B cell (primary cell): ENCODE measurements around the gene CPSF4L. TPM values are rescaled to one million over a fixed set of nuclear protein-coding genes. Genes with fewer than 3 reads are reported as not detected.

ENCODE experiments used
- ATAC-seq: fragments of 200-7000 bp; cut with Tn5 transposase; one replicate; pipeline ENCODE4 v1.10.0; 2021; ENCODE audit warnings: low read depth, mild to moderate bottlenecking, moderate number of reproducible peaks, moderate library complexity
- CTCF ChIA-PET: fragments of 350-600 bp; sonication (Branson Sonifier 250); formaldehyde crosslinking; loops from one replicate; lab custom pipeline; 2021; ENCODE audit warnings: antibody characterized with exemption, inconsistent platforms; lab: Charles Lee
- POLR2A ChIA-PET: fragments of 350-600 bp; sonication (Branson Sonifier 250); formaldehyde crosslinking; loops from one replicate; lab custom pipeline; 2021; ENCODE audit warnings: antibody characterized with exemption; lab: Charles Lee
- DNase-seq: peaks from one replicate; pipeline ENCODE4 v3.0.0; 2013
- H2AFZ ChIP-seq: 2 replicates; pipeline ENCODE4 v1.6.1; 2012; ENCODE audit warnings: mild to moderate bottlenecking, low read depth, low read length; ENCODE audit not compliant: insufficient read depth, poor library complexity, severe bottlenecking
- H3K27ac ChIP-seq, 2 donors: 1 replicate in 1 of 2; 2 replicates in 1 of 2; pipeline ENCODE4 v1.5.1; 2012 to 2013; ENCODE audit warnings: low read length in 2 of 2, mild to moderate bottlenecking in 2 of 2, moderate library complexity in 1 of 2
- H3K27me3 ChIP-seq, 4 experiments: fragments of 200-600 bp in 1 of 4; sonication (generic) in 1 of 4; replicated peaks in 1 of 4; 1 replicate in 2 of 4; 2 replicates in 2 of 4; pipeline versions ENCODE4 v1.6.1 to v1.7.0; 2013 to 2016; ENCODE audit warnings: low read length in 3 of 4, mild to moderate bottlenecking in 2 of 4, mixed read lengths in 1 of 4, moderate library complexity in 1 of 4; ENCODE audit not compliant: insufficient read depth in 4 of 4, control insufficient read depth in 3 of 4; ENCODE audit errors: control extremely low read depth in 1 of 4
- H3K36me3 ChIP-seq, 2 experiments: replicated peaks in 1 of 2; 1 replicate in 1 of 2; 2 replicates in 1 of 2; pipeline versions ENCODE4 v1.6.1 to v1.7.1; 2013; ENCODE audit warnings: low read length in 1 of 2; ENCODE audit not compliant: insufficient read depth in 2 of 2, control insufficient read depth in 1 of 2; ENCODE audit errors: control extremely low read depth in 1 of 2, extremely low read depth in 1 of 2
- H3K4me1 ChIP-seq, 2 donors: fragments of 200-600 bp in 1 of 2; sonication (generic) in 1 of 2; 1 replicate in 1 of 2; 2 replicates in 1 of 2; pipeline versions ENCODE4 v1.5.1 to v1.6.1; 2013 to 2017; ENCODE audit warnings: low read length in 2 of 2; ENCODE audit not compliant: control insufficient read depth in 2 of 2, insufficient read depth in 2 of 2
- H3K4me2 ChIP-seq: replicated peaks from 2 replicates; pipeline ENCODE3; 2012; ENCODE audit warnings: mild to moderate bottlenecking, low read depth, low read length; ENCODE audit not compliant: poor library complexity, severe bottlenecking
- H3K4me3 ChIP-seq, 5 experiments: fragments of 200-600 bp in 1 of 5; sonication (generic) in 1 of 5; 1 replicate in 3 of 5; 2 replicates in 2 of 5; pipeline versions ENCODE4 v1.5.1 to v1.7.0; 2011 to 2016; ENCODE audit warnings: low read length in 4 of 5, mild to moderate bottlenecking in 4 of 5, low read depth in 2 of 5, control low read depth in 1 of 5, moderate library complexity in 1 of 5; ENCODE audit not compliant: insufficient read depth in 1 of 5; ENCODE audit errors: control extremely low read depth in 1 of 5, extremely low read depth in 1 of 5
- H3K79me2 ChIP-seq: fragments of 200-600 bp; sonication (generic); one replicate; pipeline ENCODE4 v1.6.0; 2016; ENCODE audit warnings: low read length; ENCODE audit not compliant: control insufficient read depth, insufficient read depth
- H3K9ac ChIP-seq: fragments of 200-600 bp; sonication (generic); 2 replicates; pipeline ENCODE4 v1.6.1; 2017; ENCODE audit warnings: mild to moderate bottlenecking, low read length, moderate library complexity
- H3K9me3 ChIP-seq, 3 donors: one replicate each; pipeline versions ENCODE4 v1.6.1 to v1.7.1; 2013; ENCODE audit warnings: low read length in 2 of 3; ENCODE audit not compliant: control insufficient read depth in 2 of 3, insufficient read depth in 1 of 3; ENCODE audit errors: control extremely low read depth in 1 of 3
- H4K20me1 ChIP-seq: 2 replicates; pipeline ENCODE4 v1.6.0; 2012; ENCODE audit warnings: mild to moderate bottlenecking, low read length; ENCODE audit not compliant: insufficient read depth, control insufficient read depth, poor library complexity, severe bottlenecking
- H3K27ac Mint-ChIP-seq: one replicate; pipeline ENCODE4 v1.8.0; 2021; ENCODE audit warnings: mixed read lengths
- H3K27me3 Mint-ChIP-seq: one replicate; pipeline ENCODE4 v1.8.0; 2021; ENCODE audit warnings: mixed read lengths
- H3K4me1 Mint-ChIP-seq: one replicate; pipeline ENCODE4 v1.8.0; 2021; ENCODE audit warnings: mixed read lengths
- H3K4me3 Mint-ChIP-seq: one replicate; pipeline ENCODE4 v1.8.0; 2021; ENCODE audit warnings: mixed read lengths
- H3K9me3 Mint-ChIP-seq: one replicate; pipeline ENCODE4 v1.8.0; 2022; ENCODE audit warnings: mixed read lengths; ENCODE audit not compliant: insufficient read depth
- CTCF ChIP-seq: fragments of 200-600 bp; IDR thresholded peaks from one replicate; pipeline ENCODE4 v1.8.0; 2022; ENCODE audit warnings: antibody characterized with exemption, mild to moderate bottlenecking
- EZH2 ChIP-seq: IDR thresholded peaks from 2 replicates; pipeline ENCODE4 v1.6.1; 2012; ENCODE audit warnings: borderline replicate concordance, low read depth, mild to moderate bottlenecking, moderate library complexity, low read length; ENCODE audit not compliant: insufficient read depth, poor library complexity, severe bottlenecking
- WGBS: methylation state at CpG from one replicate; pipeline ENCODE4 v1.1.5; 2013; ENCODE audit warnings: missing lambda C conversion rate; ENCODE audit not compliant: insufficient coverage; 5-methylcytosine and 5-hydroxymethylcytosine counted together
- intact Hi-C: fragments of 100-400 bp; cut with micrococcal nuclease; formaldehyde crosslinking; loops from one replicate; pipeline ENCODE4 v1.10.0; 2022
- polyA plus RNA-seq: library from polyadenylated mRNA; depleted of rRNA; stranded (reverse); fragments of >200 nt; gene quantifications from 2 replicates; pipeline ENCODE4 v1.2.3, GENCODE V29; 2012
- total RNA-seq, 2 donors: library from RNA; stranded (reverse); fragments of 120-200 nt in 1 of 2; gene quantifications; 1 replicate in 1 of 2; 2 replicates in 1 of 2; pipeline versions ENCODE4 v1.2.3 to v1.2.4, GENCODE V29; 2013 to 2022

The CPSF4L gene
- total and polyA plus RNA-seq, 2 donors (not counting 1 experiment from before 2014, with no cell fraction given): not detected

- H4K20me1 ChIP-seq: peaks cover 5% of the 10 kb centered on the region
- Mint-ChIP-seq H3K4me1 (peaks cover 57% of the 10 kb centered on the region), H3K27ac (no peak overlapping the region), H3K4me3 (peak overlapping the region; percentile 0), H3K9me3 (no peaks in the 10 kb centered on the region), H3K27me3 (no peaks in the 10 kb centered on the region)
- no CpG with 5 or more reads among the region's 2 CpGs for WGBS
- H3K4me2 ChIP-seq: no peak overlapping the region
- ChIA-PET POLR2A (no interaction called here), CTCF (interaction anchor here (1.3 to 1.8 kb wide), 2 partner anchors 140 to 503 kb away, joined by 4 read pairs; no protein-coding TSS in a partner anchor)
- no peaks in the 10 kb centered on the region for H3K9me3 ChIP-seq
- ATAC-seq (no peak), DNase-seq (no peak)
- intact Hi-C loops: no loop called here
- H3K36me3 ChIP-seq: peaks cover 6 to 7% of the 10 kb centered on the region in 2 experiments
- no peaks in the 10 kb centered on the region for H3K27me3 ChIP-seq
- peaks cover 15 to 30% of the 10 kb centered on the region in 2 donors for H3K4me1 ChIP-seq
- H2AFZ ChIP-seq: no peak overlapping the region
- H3K79me2 ChIP-seq: peaks cover 85% of the 10 kb centered on the region
- H3K27ac ChIP-seq: no peak overlapping the region
- no peak overlapping the region for H3K4me3 ChIP-seq
- no peak for TF ChIP-seq CTCF
- TF ChIP-seq EZH2: no peak
- H3K9ac ChIP-seq: no peak overlapping the region
Observed at GRCh38 chr17:73228748-73229236, 32.9 kb downstream of the CPSF4L start.

- Mint-ChIP-seq H3K9me3 (no peaks in the 10 kb centered on the region), H3K27me3 (no peaks in the 10 kb centered on the region), H3K4me3 (no peak overlapping the region), H3K27ac (no peak overlapping the region), H3K4me1 (peaks cover 51% of the 10 kb centered on the region)
- Histone ChIP-seq H3K9me3 (no peaks in the 10 kb centered on the region), H3K27me3 (no peaks in the 10 kb centered on the region), H4K20me1 (peaks cover 5% of the 10 kb centered on the region), H3K27ac (peak overlapping the region in 1 of 2 donors; percentile 50), H3K4me3 (no peak overlapping the region), H3K4me2 (peak overlapping the region; percentile 28), H3K9ac (no peak overlapping the region), H3K36me3 (peaks cover 6 to 7% of the 10 kb centered on the region in 2 experiments), H3K4me1 (peaks cover 9 to 23% of the 10 kb centered on the region in 2 donors), H2AFZ (no peak overlapping the region), H3K79me2 (peaks cover 79% of the 10 kb centered on the region)
- DNase-seq: no peak
- ChIA-PET POLR2A (no interaction called here), CTCF (interaction anchor here (1.3 to 1.8 kb wide), 2 partner anchors 141 to 502 kb away, joined by 4 read pairs; no protein-coding TSS in a partner anchor)
- TF ChIP-seq CTCF (no peak), EZH2 (no peak)
- no peak for ATAC-seq
- WGBS: 98% methylated on average over 4 of the region's 6 CpGs
- intact Hi-C loops: no loop called here
Observed at GRCh38 chr17:73227944-73228343, 33.7 kb downstream of the CPSF4L start.
